HepG2 (cell line): ENCODE results near the gene RHOT2. TPM values are rescaled to one million over a fixed set of nuclear protein-coding genes. Genes with fewer than 3 reads are reported as not detected.

ENCODE experiments used
- ESRRA ChIP-seq: sonication (generic); formaldehyde crosslinking; IDR thresholded peaks from 2 replicates; pipeline ENCODE4 v1.5.1; 2020; ENCODE audit warnings: mild to moderate bottlenecking, low read depth, missing genetic modification reagents
- GATAD2A ChIP-seq: IDR thresholded peaks from 2 replicates; pipeline ENCODE4 v1.6.1; 2016
- HNRNPK ChIP-seq: fragments of 200-400 bp; formaldehyde crosslinking; IDR thresholded peaks from 2 replicates; pipeline ENCODE4 v1.6.1; 2018; ENCODE audit warnings: low read length, low read depth, moderate library complexity, mild to moderate bottlenecking; ENCODE audit not compliant: poor library complexity, severe bottlenecking
- HOXA9 ChIP-seq: sonication (generic); formaldehyde crosslinking; IDR thresholded peaks from 2 replicates; pipeline ENCODE4 v1.8.1; 2022; ENCODE audit warnings: missing genetic modification reagents, mild to moderate bottlenecking, moderate library complexity, borderline replicate concordance
- ISL2 ChIP-seq: sonication (generic); formaldehyde crosslinking; IDR thresholded peaks from 2 replicates; pipeline ENCODE4 v1.5.0; 2020; ENCODE audit warnings: missing genetic modification reagents
- MED8 ChIP-seq: sonication (generic); formaldehyde crosslinking; IDR thresholded peaks from 2 replicates; pipeline ENCODE4 v1.8.1; 2023; ENCODE audit warnings: mild to moderate bottlenecking, missing genetic modification reagents; ENCODE audit not compliant: insufficient replicate concordance
- RCOR2 ChIP-seq: IDR thresholded peaks from 2 replicates; pipeline ENCODE4 v1.6.1; 2016; ENCODE audit warnings: missing biosample characterization, missing genetic modification reagents
- TRIM24 ChIP-seq: sonication (generic); formaldehyde crosslinking; IDR thresholded peaks from 2 replicates; pipeline ENCODE4 v1.8.0; 2022; ENCODE audit warnings: mild to moderate bottlenecking, missing genetic modification reagents
- polyA plus RNA-seq, 8 experiments: library from polyadenylated mRNA; depleted of rRNA in 3 of 8; stranded (reverse) in 7 of 8; unstranded in 1 of 8; fragments of >200 nt; fragmentation: Illumina TruSeq in 4 of 8; extraction: Trizol in 4 of 8; gene quantifications; 2 replicates each; pipeline versions ENCODE4 v1.2.1 to v1.2.3, GENCODE V29; 2011 to 2016; ENCODE audit warnings: low read depth in 4 of 8, missing spikeins in 1 of 8, mixed read lengths in 1 of 8; ENCODE audit not compliant: insufficient read depth in 1 of 8
- total RNA-seq, 5 experiments: library from RNA; depleted of rRNA; stranded (reverse); fragments of >200 nt; fragmentation: Illumina TruSeq; extraction: Trizol; gene quantifications; 2 replicates each; pipeline ENCODE4 v1.2.3, GENCODE V29; 2016; ENCODE audit warnings: low read depth in 1 of 5
- TF ChIP-seq, protein P1 (sequence below): sonication (generic); formaldehyde crosslinking; IDR thresholded peaks from 2 replicates; pipeline ENCODE4 v1.4.0; 2020; ENCODE audit warnings: mild to moderate bottlenecking, low read depth, missing genetic modification reagents
- TF ChIP-seq, protein P2 (sequence below): sonication (generic); formaldehyde crosslinking; IDR thresholded peaks from 2 replicates; pipeline ENCODE4 v1.8.0; 2022; ENCODE audit warnings: missing genetic modification reagents, mild to moderate bottlenecking, moderate library complexity, borderline replicate concordance
- TF ChIP-seq, protein P3 (sequence below): IDR thresholded peaks from 2 replicates; pipeline ENCODE4 v1.6.1; 2016; ENCODE audit warnings: mild to moderate bottlenecking, missing biosample characterization, missing genetic modification reagents
- TF ChIP-seq, protein P4 (sequence below): sonication (generic); formaldehyde crosslinking; conservative IDR thresholded peaks from 2 replicates; pipeline ENCODE4 v1.8.1; 2023; ENCODE audit warnings: missing genetic modification reagents
- TF ChIP-seq, protein P5 (sequence below): sonication (generic); formaldehyde crosslinking; IDR thresholded peaks from 2 replicates; pipeline ENCODE4 v1.8.1; 2022; ENCODE audit warnings: low read depth, mild to moderate bottlenecking, missing genetic modification reagents
- TF ChIP-seq, protein P6 (sequence below): sonication (generic); formaldehyde crosslinking; IDR thresholded peaks from 2 replicates; pipeline ENCODE4 v1.8.0; 2022; ENCODE audit warnings: mild to moderate bottlenecking, missing genetic modification reagents
- TF ChIP-seq, protein P7 (sequence below): sonication (generic); formaldehyde crosslinking; IDR thresholded peaks from 2 replicates; pipeline ENCODE4 v1.5.0; 2020; ENCODE audit warnings: mild to moderate bottlenecking, missing genetic modification reagents, borderline replicate concordance

The RHOT2 gene
- total and polyA plus RNA-seq, 2 of the 13 experiments (the other 11 are each of a cell fraction or from before 2014, with no cell fraction given), result 63.6 to 76.9 TPM

DNA sequence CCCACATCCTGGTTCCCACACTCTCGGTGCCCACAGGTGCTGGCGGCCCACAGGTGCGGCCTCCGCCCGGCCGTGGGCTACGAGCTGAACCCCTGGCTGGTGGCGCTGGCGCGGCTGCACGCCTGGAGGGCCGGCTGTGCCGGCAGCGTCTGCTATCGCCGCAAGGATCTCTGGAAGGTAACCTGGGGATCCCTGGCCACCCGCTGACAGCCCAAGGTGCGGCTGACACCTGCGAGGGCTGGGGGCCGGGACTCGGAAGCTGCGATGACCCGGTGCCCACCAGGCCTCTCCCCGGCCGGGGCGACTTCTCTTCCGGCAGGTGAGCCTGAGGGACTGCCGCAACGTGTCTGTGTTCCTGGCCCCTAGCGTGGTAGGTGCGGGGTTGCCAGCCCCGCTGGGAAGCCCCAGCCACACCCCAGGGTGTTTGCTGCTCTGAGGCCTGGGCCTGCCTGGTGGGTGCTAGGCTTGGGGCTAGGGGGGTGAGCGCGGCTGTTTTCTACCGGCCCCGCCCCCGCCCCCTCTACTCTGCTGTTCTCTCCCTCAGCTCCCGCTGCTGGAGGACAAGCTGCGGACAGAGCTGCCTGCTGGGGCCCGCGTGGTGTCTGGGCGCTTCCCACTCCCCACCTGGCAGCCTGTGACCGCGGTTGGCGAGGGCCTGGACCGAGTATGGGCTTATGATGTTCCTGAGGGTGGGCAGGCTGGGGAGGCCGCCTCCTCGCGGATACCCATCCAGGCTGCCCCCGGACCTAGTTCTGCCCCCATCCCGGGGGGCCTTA lies 54.0 kb downstream of the RHOT2 start (continued):
- TF ChIP-seq, protein P1, sequence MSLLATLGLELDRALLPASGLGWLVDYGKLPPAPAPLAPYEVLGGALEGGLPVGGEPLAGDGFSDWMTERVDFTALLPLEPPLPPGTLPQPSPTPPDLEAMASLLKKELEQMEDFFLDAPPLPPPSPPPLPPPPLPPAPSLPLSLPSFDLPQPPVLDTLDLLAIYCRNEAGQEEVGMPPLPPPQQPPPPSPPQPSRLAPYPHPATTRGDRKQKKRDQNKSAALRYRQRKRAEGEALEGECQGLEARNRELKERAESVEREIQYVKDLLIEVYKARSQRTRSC (CRISPR knock-in tag), result 0 out of 2 replicates have a peak, but pooled peaks have one; percentile 3
- TF ChIP-seq, protein P2, sequence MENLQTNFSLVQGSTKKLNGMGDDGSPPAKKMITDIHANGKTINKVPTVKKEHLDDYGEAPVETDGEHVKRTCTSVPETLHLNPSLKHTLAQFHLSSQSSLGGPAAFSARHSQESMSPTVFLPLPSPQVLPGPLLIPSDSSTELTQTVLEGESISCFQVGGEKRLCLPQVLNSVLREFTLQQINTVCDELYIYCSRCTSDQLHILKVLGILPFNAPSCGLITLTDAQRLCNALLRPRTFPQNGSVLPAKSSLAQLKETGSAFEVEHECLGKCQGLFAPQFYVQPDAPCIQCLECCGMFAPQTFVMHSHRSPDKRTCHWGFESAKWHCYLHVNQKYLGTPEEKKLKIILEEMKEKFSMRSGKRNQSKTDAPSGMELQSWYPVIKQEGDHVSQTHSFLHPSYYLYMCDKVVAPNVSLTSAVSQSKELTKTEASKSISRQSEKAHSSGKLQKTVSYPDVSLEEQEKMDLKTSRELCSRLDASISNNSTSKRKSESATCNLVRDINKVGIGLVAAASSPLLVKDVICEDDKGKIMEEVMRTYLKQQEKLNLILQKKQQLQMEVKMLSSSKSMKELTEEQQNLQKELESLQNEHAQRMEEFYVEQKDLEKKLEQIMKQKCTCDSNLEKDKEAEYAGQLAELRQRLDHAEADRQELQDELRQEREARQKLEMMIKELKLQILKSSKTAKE (CRISPR knock-in tag), result no peak
- TF ChIP-seq, protein P3, sequence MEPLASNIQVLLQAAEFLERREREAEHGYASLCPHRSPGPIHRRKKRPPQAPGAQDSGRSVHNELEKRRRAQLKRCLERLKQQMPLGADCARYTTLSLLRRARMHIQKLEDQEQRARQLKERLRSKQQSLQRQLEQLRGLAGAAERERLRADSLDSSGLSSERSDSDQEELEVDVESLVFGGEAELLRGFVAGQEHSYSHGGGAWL (CRISPR knock-in tag), result peak; percentile 11; the same call in 1 of the 2 replicates
- TF ChIP-seq HNRNPK (no peak), GATAD2A (CRISPR knock-in tag) (no peak), MED8 (CRISPR knock-in tag) (peak; percentile 3), ESRRA (0 out of 2 replicates have a peak, but pooled peaks have one; percentile 4), ISL2 (CRISPR knock-in tag) (0 out of 2 replicates have a peak, but pooled peaks have one; percentile 8), HOXA9 (no peak), TRIM24 (no peak), RCOR2 (no peak)
- TF ChIP-seq, protein P4, sequence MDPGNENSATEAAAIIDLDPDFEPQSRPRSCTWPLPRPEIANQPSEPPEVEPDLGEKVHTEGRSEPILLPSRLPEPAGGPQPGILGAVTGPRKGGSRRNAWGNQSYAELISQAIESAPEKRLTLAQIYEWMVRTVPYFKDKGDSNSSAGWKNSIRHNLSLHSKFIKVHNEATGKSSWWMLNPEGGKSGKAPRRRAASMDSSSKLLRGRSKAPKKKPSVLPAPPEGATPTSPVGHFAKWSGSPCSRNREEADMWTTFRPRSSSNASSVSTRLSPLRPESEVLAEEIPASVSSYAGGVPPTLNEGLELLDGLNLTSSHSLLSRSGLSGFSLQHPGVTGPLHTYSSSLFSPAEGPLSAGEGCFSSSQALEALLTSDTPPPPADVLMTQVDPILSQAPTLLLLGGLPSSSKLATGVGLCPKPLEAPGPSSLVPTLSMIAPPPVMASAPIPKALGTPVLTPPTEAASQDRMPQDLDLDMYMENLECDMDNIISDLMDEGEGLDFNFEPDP (CRISPR knock-in tag), result no peak
- TF ChIP-seq, protein P5, sequence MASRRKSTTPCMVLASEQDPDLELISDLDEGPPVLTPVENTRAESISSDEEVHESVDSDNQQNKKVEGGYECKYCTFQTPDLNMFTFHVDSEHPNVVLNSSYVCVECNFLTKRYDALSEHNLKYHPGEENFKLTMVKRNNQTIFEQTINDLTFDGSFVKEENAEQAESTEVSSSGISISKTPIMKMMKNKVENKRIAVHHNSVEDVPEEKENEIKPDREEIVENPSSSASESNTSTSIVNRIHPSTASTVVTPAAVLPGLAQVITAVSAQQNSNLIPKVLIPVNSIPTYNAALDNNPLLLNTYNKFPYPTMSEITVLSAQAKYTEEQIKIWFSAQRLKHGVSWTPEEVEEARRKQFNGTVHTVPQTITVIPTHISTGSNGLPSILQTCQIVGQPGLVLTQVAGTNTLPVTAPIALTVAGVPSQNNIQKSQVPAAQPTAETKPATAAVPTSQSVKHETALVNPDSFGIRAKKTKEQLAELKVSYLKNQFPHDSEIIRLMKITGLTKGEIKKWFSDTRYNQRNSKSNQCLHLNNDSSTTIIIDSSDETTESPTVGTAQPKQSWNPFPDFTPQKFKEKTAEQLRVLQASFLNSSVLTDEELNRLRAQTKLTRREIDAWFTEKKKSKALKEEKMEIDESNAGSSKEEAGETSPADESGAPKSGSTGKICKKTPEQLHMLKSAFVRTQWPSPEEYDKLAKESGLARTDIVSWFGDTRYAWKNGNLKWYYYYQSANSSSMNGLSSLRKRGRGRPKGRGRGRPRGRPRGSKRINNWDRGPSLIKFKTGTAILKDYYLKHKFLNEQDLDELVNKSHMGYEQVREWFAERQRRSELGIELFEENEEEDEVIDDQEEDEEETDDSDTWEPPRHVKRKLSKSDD (CRISPR knock-in tag), result 0 out of 2 replicates have a peak, but pooled peaks have one; percentile 2
- TF ChIP-seq, protein P6, sequence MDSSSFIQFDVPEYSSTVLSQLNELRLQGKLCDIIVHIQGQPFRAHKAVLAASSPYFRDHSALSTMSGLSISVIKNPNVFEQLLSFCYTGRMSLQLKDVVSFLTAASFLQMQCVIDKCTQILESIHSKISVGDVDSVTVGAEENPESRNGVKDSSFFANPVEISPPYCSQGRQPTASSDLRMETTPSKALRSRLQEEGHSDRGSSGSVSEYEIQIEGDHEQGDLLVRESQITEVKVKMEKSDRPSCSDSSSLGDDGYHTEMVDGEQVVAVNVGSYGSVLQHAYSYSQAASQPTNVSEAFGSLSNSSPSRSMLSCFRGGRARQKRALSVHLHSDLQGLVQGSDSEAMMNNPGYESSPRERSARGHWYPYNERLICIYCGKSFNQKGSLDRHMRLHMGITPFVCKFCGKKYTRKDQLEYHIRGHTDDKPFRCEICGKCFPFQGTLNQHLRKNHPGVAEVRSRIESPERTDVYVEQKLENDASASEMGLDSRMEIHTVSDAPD (CRISPR knock-in tag), result 0 out of 2 replicates have a peak, but pooled peaks have one; percentile 4
- TF ChIP-seq, protein P7, sequence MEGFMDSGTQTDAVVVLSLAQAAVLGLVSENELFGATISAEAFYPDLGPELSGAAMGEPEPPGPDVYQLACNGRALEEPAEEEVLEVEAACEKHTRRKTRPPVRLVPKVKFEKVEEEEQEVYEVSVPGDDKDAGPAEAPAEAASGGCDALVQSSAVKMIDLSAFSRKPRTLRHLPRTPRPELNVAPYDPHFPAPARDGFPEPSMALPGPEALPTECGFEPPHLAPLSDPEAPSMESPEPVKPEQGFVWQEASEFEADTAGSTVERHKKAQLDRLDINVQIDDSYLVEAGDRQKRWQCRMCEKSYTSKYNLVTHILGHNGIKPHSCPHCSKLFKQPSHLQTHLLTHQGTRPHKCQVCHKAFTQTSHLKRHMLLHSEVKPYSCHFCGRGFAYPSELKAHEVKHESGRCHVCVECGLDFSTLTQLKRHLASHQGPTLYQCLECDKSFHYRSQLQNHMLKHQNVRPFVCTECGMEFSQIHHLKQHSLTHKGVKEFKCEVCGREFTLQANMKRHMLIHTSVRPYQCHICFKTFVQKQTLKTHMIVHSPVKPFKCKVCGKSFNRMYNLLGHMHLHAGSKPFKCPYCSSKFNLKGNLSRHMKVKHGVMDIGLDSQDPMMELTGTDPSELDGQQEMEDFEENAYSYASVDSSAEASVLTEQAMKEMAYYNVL (CRISPR knock-in tag), result 0 out of 2 replicates have a peak, but pooled peaks have one; percentile 9
